GM12878 (cell line): ENCODE measurements around the gene GINS1. TPM values are rescaled to one million over a fixed set of nuclear protein-coding genes. Genes with fewer than 3 reads are reported as not detected.

Experiments
- ATAC-seq: fragments of 200-7000 bp; cut with Tn5 transposase; 3 replicates; pipeline ENCODE4 v1.9.1; 2020; ENCODE audit warnings: mild to moderate bottlenecking, moderate library complexity
- BruUV-seq: library from RNA; stranded (reverse); fragments of 400-500 nt; replicated peaks from 2 replicates; lab custom pipeline; 2021; lab: Mats Ljungman, UMichigan
- CTCF ChIA-PET: fragments of 300-600 bp; sonication (Branson Sonifier 250); formaldehyde crosslinking; extraction: SDS; loops from one replicate; lab custom pipeline; 2021; ENCODE audit warnings: inconsistent platforms; lab: Yijun Ruan, JAX
- POLR2A ChIA-PET: fragments of 350-600 bp; formaldehyde crosslinking; extraction: SDS; loops from one replicate; lab custom pipeline; 2021; ENCODE audit warnings: inconsistent platforms; lab: Charles Lee
- RAD21 ChIA-PET: fragments of 300-600 bp; sonication (Branson Sonifier 250); formaldehyde crosslinking; loops from one replicate; lab custom pipeline; 2023; ENCODE audit warnings: antibody characterized with exemption; ENCODE audit not compliant: unreplicated experiment; lab: Charles Lee
- SMC1A ChIA-PET: fragments of 300-600 bp; sonication (Branson Sonifier 250); formaldehyde crosslinking; loops from one replicate; lab custom pipeline; 2023; ENCODE audit not compliant: unreplicated experiment, uncharacterized antibody; lab: Charles Lee
- DNase-seq: peaks from one replicate; pipeline ENCODE4 v3.0.0-alpha.2; 2011; ENCODE audit warnings: low read depth, low spot score
- FAIRE-seq: peaks from 3 replicates; lab custom pipeline; 2011; peaks lifted over from hg19 to GRCh38; lab: Jason Lieb, UNC
- H2AFZ ChIP-seq: 2 replicates; pipeline ENCODE4 v1.6.0; 2011; ENCODE audit warnings: low read depth, low read length, control low read depth; ENCODE audit not compliant: control insufficient read depth
- H3K27ac ChIP-seq: 2 replicates; pipeline ENCODE4 v1.5.1; 2011; ENCODE audit warnings: control low read depth; ENCODE audit not compliant: control insufficient read depth, insufficient read depth
- H3K27me3 ChIP-seq, 2 experiments: replicated peaks in 1 of 2; 2 replicates each; pipeline versions ENCODE4 v1.6.0 to v1.6.1; 2011; ENCODE audit warnings: low read length in 1 of 2; ENCODE audit not compliant: control insufficient read depth in 2 of 2, insufficient read depth in 2 of 2
- H3K36me3 ChIP-seq, 2 experiments: 2 replicates each; pipeline ENCODE4 v1.5.1; 2011; ENCODE audit warnings: low read length in 1 of 2; ENCODE audit not compliant: control insufficient read depth in 2 of 2, insufficient read depth in 2 of 2
- H3K4me1 ChIP-seq: 2 replicates; pipeline ENCODE4 v1.6.1; 2011; ENCODE audit warnings: mild to moderate bottlenecking, low read length, moderate library complexity, mixed read lengths; ENCODE audit not compliant: control insufficient read depth, insufficient read depth
- H3K4me2 ChIP-seq: 2 replicates; pipeline ENCODE4 v1.6.0; 2011; ENCODE audit warnings: control low read depth; ENCODE audit not compliant: control insufficient read depth, insufficient read depth
- H3K4me3 ChIP-seq: fragments of 200-600 bp; sonication (generic); 2 replicates; pipeline ENCODE4 v1.5.1; 2016
- H3K79me2 ChIP-seq: 2 replicates; pipeline ENCODE4 v1.6.0; 2011; ENCODE audit warnings: low read length; ENCODE audit not compliant: control insufficient read depth, insufficient read depth
- H3K9ac ChIP-seq: 2 replicates; pipeline ENCODE4 v1.8.0; 2011; ENCODE audit warnings: low read length, control low read depth, mixed read lengths; ENCODE audit not compliant: control insufficient read depth, insufficient read depth
- H3K9me3 ChIP-seq: replicated peaks from 3 replicates; pipeline ENCODE4 v1.5.1; 2011; ENCODE audit warnings: mild to moderate bottlenecking, low read length; ENCODE audit not compliant: control insufficient read depth, insufficient read depth
- H4K20me1 ChIP-seq: 2 replicates; pipeline ENCODE4 v1.6.0; 2011; ENCODE audit not compliant: control insufficient read depth, insufficient read depth
- CBFB ChIP-seq: IDR thresholded peaks from 2 replicates; pipeline ENCODE4 v1.6.1; 2016; ENCODE audit warnings: antibody characterized with exemption, low read depth
- CEBPB ChIP-seq, 2 experiments: fragments of 150-350 bp in 1 of 2; IDR thresholded peaks; 2 replicates each; pipeline ENCODE4 v1.6.1; 2012 to 2014; ENCODE audit warnings: low read depth in 2 of 2, low read length in 2 of 2, borderline replicate concordance in 1 of 2, inconsistent platforms in 1 of 2
- E4F1 ChIP-seq: fragments of 450-650 bp; IDR thresholded peaks from 2 replicates; pipeline ENCODE4 v1.6.1; 2018; ENCODE audit warnings: borderline replicate concordance, mild to moderate bottlenecking; ENCODE audit not compliant: partially characterized antibody
- EGR1 ChIP-seq, 2 experiments: IDR thresholded peaks; 1 replicate in 1 of 2; 2 replicates in 1 of 2; pipeline ENCODE4 v1.6.1; 2011 to 2012; ENCODE audit warnings: low read depth in 2 of 2, low read length in 2 of 2, borderline replicate concordance in 1 of 2, mild to moderate bottlenecking in 1 of 2, moderate library complexity in 1 of 2
- GABPA ChIP-seq: IDR thresholded peaks from 2 replicates; pipeline ENCODE4 v1.6.1; 2014; ENCODE audit warnings: antibody characterized with exemption, low read depth, mild to moderate bottlenecking, inconsistent platforms
- IKZF2 ChIP-seq, 2 experiments: fragments of 450-650 bp; IDR thresholded peaks; 2 replicates each; pipeline ENCODE4 v1.6.1; 2017; ENCODE audit warnings: mild to moderate bottlenecking in 2 of 2, moderate library complexity in 2 of 2
- KLF5 ChIP-seq: fragments of 450-650 bp; IDR thresholded peaks from 2 replicates; pipeline ENCODE4 v1.6.1; 2014; ENCODE audit warnings: mild to moderate bottlenecking; ENCODE audit not compliant: partially characterized antibody
- NFYA ChIP-seq: IDR thresholded peaks from 2 replicates; pipeline ENCODE4 v1.6.1; 2011; ENCODE audit warnings: low read depth, mild to moderate bottlenecking, low read length, improper control_type of control experiment, borderline replicate concordance
- POLR2A ChIP-seq: IDR thresholded peaks from 2 replicates; pipeline ENCODE4 v1.6.1; 2011; ENCODE audit warnings: low read depth, mild to moderate bottlenecking, low read length
- POLR2AphosphoS5 ChIP-seq: IDR thresholded peaks from 2 replicates; pipeline ENCODE4 v1.6.1; 2011; ENCODE audit warnings: mild to moderate bottlenecking, low read length, inconsistent platforms
- POU2F2 ChIP-seq: IDR thresholded peaks from 3 replicates; pipeline ENCODE4 v1.6.1; 2011; ENCODE audit warnings: low read depth, mild to moderate bottlenecking, low read length, borderline replicate concordance
- SUPT20H ChIP-seq: IDR thresholded peaks from 2 replicates; pipeline ENCODE4 v1.6.1; 2011; ENCODE audit warnings: low read depth, mild to moderate bottlenecking, low read length, moderate library complexity, borderline replicate concordance; ENCODE audit not compliant: control insufficient read depth
- SUZ12 ChIP-seq: fragments of 200-600 bp; sonication (generic); IDR thresholded peaks from one replicate; pipeline ENCODE4 v1.6.1; 2018; ENCODE audit warnings: antibody characterized with exemption, mild to moderate bottlenecking; ENCODE audit not compliant: unreplicated experiment
- TCF3 ChIP-seq: IDR thresholded peaks from 2 replicates; pipeline ENCODE4 v1.6.1; 2012; ENCODE audit warnings: low read depth, mild to moderate bottlenecking, low read length, borderline replicate concordance; ENCODE audit not compliant: insufficient read depth
- WGBS: methylation state at CpG from one replicate; pipeline ENCODE4 v1.1.6; 2016; ENCODE audit warnings: low lambda C conversion rate; ENCODE audit not compliant: insufficient replicate concordance, insufficient coverage; ENCODE audit errors: missing lambda C conversion rate; 5-methylcytosine and 5-hydroxymethylcytosine counted together
- in situ Hi-C: fragments of 300-500 bp; cut with MboI; formaldehyde crosslinking; loops from 9 replicates; pipeline ENCODE4 v1.14.3; 2018; ENCODE audit warnings: mixed read lengths
- intact Hi-C: fragments of 100-400 bp; cut with micrococcal nuclease; formaldehyde crosslinking; loops from one replicate; pipeline ENCODE4 v1.14.2; 2022; ENCODE audit not compliant: unreplicated experiment
- polyA plus RNA-seq, 11 experiments: library from polyadenylated mRNA; depleted of rRNA in 4 of 11; unstranded in 6 of 11; stranded (reverse) in 5 of 11; fragments of >200 nt; fragmentation: Nextera tagmentation in 4 of 11; fragmentation: Illumina TruSeq in 1 of 11; extraction: Ambion mirVana in 4 of 11; extraction: Trizol in 1 of 11; gene quantifications; 1 replicate in 1 of 11; 2 replicates in 10 of 11; pipeline versions ENCODE4 v1.2.1 to v1.2.3, GENCODE V29; 2011 to 2016; ENCODE audit warnings: inconsistent platforms in 2 of 11, missing spikeins in 2 of 11, low read depth in 1 of 11
- total RNA-seq, 4 experiments: library from RNA; depleted of rRNA in 3 of 4; stranded (reverse); fragments of >200 nt in 3 of 4; fragmentation: Illumina TruSeq in 1 of 4; extraction: Trizol in 1 of 4; gene quantifications; 2 replicates each; pipeline versions ENCODE4 v1.2.1 to v1.2.3, GENCODE V29; 2013 to 2021
- TF ChIP-seq, protein P1 (sequence below): IDR thresholded peaks from 2 replicates; pipeline ENCODE4 v1.6.1; 2012; ENCODE audit warnings: mild to moderate bottlenecking, low read depth, low read length

GINS1 gene
- total and polyA plus RNA-seq, 10 of the 15 experiments (the other 5 are each of a cell fraction or from before 2014, with no cell fraction given): 13.0 to 44.6 (median 30.3) TPM

DNA sequence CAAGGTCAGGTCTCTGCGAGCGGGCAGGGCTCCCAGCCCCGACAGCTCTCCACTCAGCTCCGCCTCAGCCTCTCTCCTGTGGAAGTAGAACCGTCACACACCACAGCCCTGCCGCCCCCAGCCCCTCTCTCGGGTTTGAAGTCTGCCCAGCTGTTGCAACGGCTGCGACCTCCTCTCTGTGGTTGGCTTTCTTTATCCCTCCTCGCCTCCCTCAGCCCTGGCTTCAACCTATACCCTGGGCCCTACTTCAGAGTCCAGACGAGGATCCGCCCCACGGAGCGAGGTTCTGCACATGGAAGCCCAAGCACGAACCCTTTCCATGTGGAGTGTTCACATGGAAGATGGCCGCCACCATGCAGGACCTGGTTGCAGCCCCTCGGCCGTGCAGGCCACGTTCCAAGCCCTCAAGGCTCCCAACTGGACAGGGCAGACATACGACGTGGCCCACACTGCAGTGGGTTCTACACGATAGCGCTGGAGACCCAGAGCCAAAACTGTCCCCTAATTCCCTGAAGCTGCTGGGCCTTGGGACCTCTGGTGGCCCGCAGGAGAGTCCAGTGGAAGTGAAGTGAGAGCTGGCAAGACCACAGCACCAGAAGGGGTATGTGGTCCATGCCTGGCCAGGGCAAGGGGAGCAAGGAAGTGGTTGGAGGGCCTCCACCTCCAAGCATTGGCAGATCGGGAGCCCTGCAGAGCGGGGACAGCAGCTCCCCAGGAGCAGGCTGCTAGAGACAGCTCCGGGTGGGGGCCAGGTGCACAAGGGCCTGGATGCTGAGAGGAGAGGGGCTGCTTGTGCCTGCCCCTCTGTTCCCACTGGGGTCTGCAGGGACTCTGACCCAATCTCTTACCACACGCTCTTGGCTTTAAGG is 69.8 kb downstream of the GINS1 start:
- no peaks in the 10 kb centered on the region for H3K4me1 ChIP-seq
- intact Hi-C loops: no loop called here
- WGBS: 45% methylated on average over 28 of the region's 28 CpGs
- ATAC-seq (no peak), FAIRE-seq (no peak), DNase-seq (no peak)
- no TSS peak for BruUV-seq
- H2AFZ ChIP-seq: no peak overlapping the region
- H3K79me2 ChIP-seq: no peaks in the 10 kb centered on the region
- ChIA-PET CTCF (no interaction called here), RAD21 (no interaction called here), SMC1A (no interaction called here)
- no peaks in the 10 kb centered on the region for H4K20me1 ChIP-seq
- no peaks in the 10 kb centered on the region for H3K9me3 ChIP-seq
- H3K9ac ChIP-seq: no peak overlapping the region
- no peak overlapping the region for H3K4me2 ChIP-seq
- in situ Hi-C loops: no loop called here
- H3K4me3 ChIP-seq: no peak overlapping the region
- H3K36me3 ChIP-seq: no peaks in the 10 kb centered on the region
- no peak overlapping the region for H3K27ac ChIP-seq
- H3K27me3 ChIP-seq: no peaks in the 10 kb centered on the region; a peak in 1 of 4 replicates
- TF ChIP-seq KLF5 (no peak), IKZF2 (IDR thresholded peaks at IDR 0.05) (no peak), POLR2A (no peak), NFYA (no peak), SUZ12 (no peak), E4F1 (no peak), CEBPB (IDR thresholded peaks at IDR 0.05; ENCODE audit: borderline replicate concordance in 1 of 2, low read depth in 2 of 2, low read length in 2 of 2) (no peak), EGR1 (IDR thresholded peaks at IDR 0.05; ENCODE audit: borderline replicate concordance in 1 of 2, low read depth in 2 of 2, low read length in 2 of 2) (no peak), CBFB (no peak), POU2F2 (no peak), TCF3 (no peak), GABPA (no peak), POLR2AphosphoS5 (no peak), SUPT20H (no peak)
- TF ChIP-seq, protein P1, sequence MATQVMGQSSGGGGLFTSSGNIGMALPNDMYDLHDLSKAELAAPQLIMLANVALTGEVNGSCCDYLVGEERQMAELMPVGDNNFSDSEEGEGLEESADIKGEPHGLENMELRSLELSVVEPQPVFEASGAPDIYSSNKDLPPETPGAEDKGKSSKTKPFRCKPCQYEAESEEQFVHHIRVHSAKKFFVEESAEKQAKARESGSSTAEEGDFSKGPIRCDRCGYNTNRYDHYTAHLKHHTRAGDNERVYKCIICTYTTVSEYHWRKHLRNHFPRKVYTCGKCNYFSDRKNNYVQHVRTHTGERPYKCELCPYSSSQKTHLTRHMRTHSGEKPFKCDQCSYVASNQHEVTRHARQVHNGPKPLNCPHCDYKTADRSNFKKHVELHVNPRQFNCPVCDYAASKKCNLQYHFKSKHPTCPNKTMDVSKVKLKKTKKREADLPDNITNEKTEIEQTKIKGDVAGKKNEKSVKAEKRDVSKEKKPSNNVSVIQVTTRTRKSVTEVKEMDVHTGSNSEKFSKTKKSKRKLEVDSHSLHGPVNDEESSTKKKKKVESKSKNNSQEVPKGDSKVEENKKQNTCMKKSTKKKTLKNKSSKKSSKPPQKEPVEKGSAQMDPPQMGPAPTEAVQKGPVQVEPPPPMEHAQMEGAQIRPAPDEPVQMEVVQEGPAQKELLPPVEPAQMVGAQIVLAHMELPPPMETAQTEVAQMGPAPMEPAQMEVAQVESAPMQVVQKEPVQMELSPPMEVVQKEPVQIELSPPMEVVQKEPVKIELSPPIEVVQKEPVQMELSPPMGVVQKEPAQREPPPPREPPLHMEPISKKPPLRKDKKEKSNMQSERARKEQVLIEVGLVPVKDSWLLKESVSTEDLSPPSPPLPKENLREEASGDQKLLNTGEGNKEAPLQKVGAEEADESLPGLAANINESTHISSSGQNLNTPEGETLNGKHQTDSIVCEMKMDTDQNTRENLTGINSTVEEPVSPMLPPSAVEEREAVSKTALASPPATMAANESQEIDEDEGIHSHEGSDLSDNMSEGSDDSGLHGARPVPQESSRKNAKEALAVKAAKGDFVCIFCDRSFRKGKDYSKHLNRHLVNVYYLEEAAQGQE: no peak
- TF ChIP-seq, all 136 proteins: peak for 0
- POLR2A ChIA-PET: no interaction called here
